ENCODE data around the gene YJEFN3. TPM values are rescaled to one million over a fixed set of nuclear protein-coding genes. Genes with fewer than 3 reads are reported as not detected.

The YJEFN3 gene
- 1.6 to 4.0 TPM (median 2.9 TPM) in 5 replicates for total RNA-seq (2022; extraction: Qiagen RNA extraction)

GRCh38 chr19:19528721-19529490, at the start of gene YJEFN3:
Gene YJEFN3 (plus strand): TSS chr19:19528911. CDS start chr19:19528933, 22 bp downstream.

GRCh38 chr19:19514881-19515641, 13.7 kb upstream of the YJEFN3 start, which contains the start of gene TSSK6:
Gene TSSK6 (minus strand): TSS chr19:19515548. CDS start chr19:19515427, 121 bp downstream.

GRCh38 chr19:19515642-19516519, 12.8 kb upstream of the YJEFN3 start, which contains the start of gene NDUFA13:
Gene NDUFA13 (plus strand): TSS chr19:19516225. CDS start chr19:19516239, 14 bp downstream.

GRCh38 chr19:19538061-19538784, 9.5 kb downstream of the YJEFN3 start, which contains the start of gene CILP2:
Gene CILP2 (plus strand): TSS chr19:19538265. CDS start chr19:19538350, 85 bp downstream.

Other genes starting within 250 kb of the YJEFN3 start
- 21.1 to 29.5 TPM (median 25.4 TPM) in 5 replicates for gene SUGP1, start 208.4 kb upstream of the YJEFN3 start, total RNA-seq (2022; extraction: Qiagen RNA extraction)
- 10.9 to 14.3 TPM (median 13.0 TPM) in 5 replicates for gene MAU2, start 208.1 kb upstream of the YJEFN3 start, total RNA-seq (2022; extraction: Qiagen RNA extraction)
- gene GATAD2A, start 123.2 kb upstream of the YJEFN3 start, total RNA-seq (2022; extraction: Qiagen RNA extraction): 36.6 to 42.3 TPM (median 39.9 TPM) in 5 replicates
- 1.2 to 1.8 TPM (median 1.6 TPM) in 5 replicates for gene TSSK6, start 13.4 kb upstream of the YJEFN3 start, total RNA-seq (2022; extraction: Qiagen RNA extraction)
- 149 to 172 TPM (median 159 TPM) in 5 replicates for gene NDUFA13, start 12.7 kb upstream of the YJEFN3 start, total RNA-seq (2022; extraction: Qiagen RNA extraction)
- 0.14 to 0.32 TPM (median 0.19 TPM) in 5 replicates for gene CILP2, start 9.4 kb downstream of the YJEFN3 start, total RNA-seq (2022; extraction: Qiagen RNA extraction)
- gene PBX4, start 89.8 kb downstream of the YJEFN3 start, total RNA-seq (2022; extraction: Qiagen RNA extraction): 0.93 to 2.3 TPM (median 2.2 TPM) in 5 replicates
- 2.0 to 4.7 TPM (median 4.2 TPM) in 5 replicates for gene LPAR2, start 99.3 kb downstream of the YJEFN3 start, total RNA-seq (2022; extraction: Qiagen RNA extraction)
- gene GMIP, start 114.7 kb downstream of the YJEFN3 start, total RNA-seq (2022; extraction: Qiagen RNA extraction): 4.8 to 6.5 TPM (median 5.3 TPM) in 5 replicates
- 24.3 to 34.7 TPM (median 32.8 TPM) in 5 replicates for gene ATP13A1, start 134.8 kb downstream of the YJEFN3 start, total RNA-seq (2022; extraction: Qiagen RNA extraction)
- gene ZNF101, start 139.9 kb downstream of the YJEFN3 start, total RNA-seq (2022; extraction: Qiagen RNA extraction): 3.0 to 5.7 TPM (median 3.8 TPM) in 5 replicates
- gene ZNF14, start 204.2 kb downstream of the YJEFN3 start, total RNA-seq (2022; extraction: Qiagen RNA extraction): 1.7 to 2.6 TPM (median 1.9 TPM) in 5 replicates